Activated CD4-positive, alpha-beta T cell treated with anti-CD3 and anti-CD28 coated beads for 36 hours (primary cell): ENCODE measurements around the gene DCP1A. TPM values are rescaled to one million over a fixed set of nuclear protein-coding genes. Genes with fewer than 3 reads are reported as not detected.
A peak's percentile ranks its signal among the peaks of the same experiment; 100 is the strongest.
"Not testable (repeated sequence)": the region's sequence is repeated elsewhere in the genome, so short reads cannot be mapped to it uniquely, and the experiment has no call there.

Experiments used
- ATAC-seq: fragments of 200-7000 bp; cut with Tn5 transposase; one replicate; pipeline ENCODE4 v1.10.0; 2021; ENCODE audit warnings: mild to moderate bottlenecking, moderate library complexity
- CTCF ChIA-PET: fragments of 350-600 bp; sonication (Branson Sonifier 250); formaldehyde crosslinking; loops from one replicate; lab custom pipeline; 2021; ENCODE audit warnings: antibody characterized with exemption; lab: Charles Lee
- POLR2A ChIA-PET: fragments of 350-600 bp; sonication (Branson Sonifier 250); formaldehyde crosslinking; loops from one replicate; lab custom pipeline; 2021; ENCODE audit warnings: antibody characterized with exemption, inconsistent platforms; lab: Charles Lee
- DNase-seq: peaks from one replicate; pipeline ENCODE4 v3.0.0-alpha.2; 2020
- H3K27ac Mint-ChIP-seq: one replicate; pipeline ENCODE4 v1.8.0; 2021; ENCODE audit warnings: mixed read lengths
- H3K27me3 Mint-ChIP-seq: one replicate; pipeline ENCODE4 v1.8.0; 2021; ENCODE audit warnings: mixed read lengths
- H3K36me3 Mint-ChIP-seq: one replicate; pipeline ENCODE4 v1.8.0; 2021; ENCODE audit warnings: low read depth, mixed read lengths
- H3K4me1 Mint-ChIP-seq: one replicate; pipeline ENCODE4 v1.8.0; 2021; ENCODE audit warnings: mixed read lengths
- H3K4me3 Mint-ChIP-seq: one replicate; pipeline ENCODE4 v1.8.0; 2021; ENCODE audit warnings: mild to moderate bottlenecking, moderate library complexity, mixed read lengths
- H3K9me3 Mint-ChIP-seq: one replicate; pipeline ENCODE4 v1.8.0; 2021; ENCODE audit warnings: low read depth, mixed read lengths
- intact Hi-C, 2 experiments: fragments of 100-400 bp; cut with DNase I in 1 of 2; cut with micrococcal nuclease in 1 of 2; formaldehyde crosslinking; loops; one replicate each; pipeline versions ENCODE4 v1.14.2 to v1.15.1; 2022 to 2024; cut with DNase I, micrococcal nuclease
- total RNA-seq, 2 experiments: library from RNA; stranded (reverse); gene quantifications; one replicate each; pipeline ENCODE4 v1.2.3, GENCODE V29; 2021

DCP1A gene
- total RNA-seq, 2 experiments from 2014 or later: 33.4 to 41.9 TPM

- H3K9me3 Mint-ChIP-seq: no peaks in the 10 kb centered on the region
- intact Hi-C loops: loop anchor here (1.0 to 5.0 kb wide), 3 partner anchors 125 to 637 kb away; partner anchors contain the start of genes RFT1 (in 1 of the 2) and SELENOK (in 1 of the 2)
- DNase-seq: peak; percentile 61
- ATAC-seq: peak; percentile 66
- peak overlapping the region; percentile 53 for H3K27ac Mint-ChIP-seq
- H3K36me3 Mint-ChIP-seq: peaks cover 21% of the 10 kb centered on the region
- H3K27me3 Mint-ChIP-seq: no peaks in the 10 kb centered on the region
- ChIA-PET CTCF (interaction anchor here (2.0 kb wide), 1 partner anchor 59 kb away, joined by 6 read pairs; no protein-coding TSS in a partner anchor), POLR2A (no interaction called here)
- H3K4me1 Mint-ChIP-seq: peaks cover 37% of the 10 kb centered on the region
- peak overlapping the region; percentile 87 for H3K4me3 Mint-ChIP-seq
Observed at GRCh38 chr3:53255423-53255774, 91.9 kb downstream of the DCP1A start.

DNA sequence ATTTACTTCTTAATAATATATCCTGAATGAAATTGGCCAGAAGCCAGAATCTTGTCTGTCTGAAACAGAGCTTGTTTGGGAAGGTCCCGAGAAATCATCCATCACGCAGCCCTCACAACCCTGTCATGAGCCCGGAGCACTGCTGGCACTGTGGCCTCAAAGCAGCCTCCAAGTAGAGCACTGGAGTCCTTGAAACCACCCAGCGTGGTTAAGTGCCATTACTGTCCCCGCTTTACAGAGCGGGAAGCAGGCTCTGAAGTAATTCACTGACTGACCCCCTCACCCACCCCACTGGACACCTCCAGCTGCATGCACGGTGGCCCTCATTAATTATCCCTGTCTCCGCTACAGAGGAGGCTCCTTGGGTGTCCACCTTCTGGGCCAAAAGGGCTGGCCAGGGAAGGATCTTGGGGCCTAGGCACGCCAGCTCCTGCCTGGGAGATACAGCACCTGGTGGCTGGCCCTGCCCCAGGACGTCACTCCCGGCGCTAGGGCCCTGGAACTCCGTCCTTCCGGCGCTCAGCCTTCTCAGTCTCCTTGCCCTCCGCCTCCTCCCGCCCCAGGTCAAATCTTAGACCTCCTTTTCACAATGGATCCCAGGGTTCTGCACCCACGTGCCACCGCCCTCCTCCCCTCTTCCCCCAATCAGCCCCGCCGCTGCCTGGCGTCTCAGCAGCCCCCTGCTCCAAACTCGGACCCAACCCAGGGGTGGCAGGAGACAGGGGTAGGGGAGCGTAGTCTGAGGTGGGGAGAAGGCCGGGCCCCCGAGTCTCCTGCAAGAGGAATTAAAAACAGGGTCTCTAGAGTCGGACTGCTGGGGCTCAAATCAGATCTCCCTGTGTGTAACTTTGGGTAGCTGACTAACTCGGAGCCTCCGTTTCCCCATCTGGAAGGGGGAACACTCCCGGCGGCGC is 92.6 kb downstream of the DCP1A start:
- Mint-ChIP-seq H3K27me3 (no peaks in the 10 kb centered on the region), H3K4me3 (peak overlapping the region; percentile 87), H3K36me3 (peaks cover 21% of the 10 kb centered on the region), H3K27ac (peak overlapping the region; percentile 53), H3K4me1 (peaks cover 43% of the 10 kb centered on the region), H3K9me3 (no peaks in the 10 kb centered on the region)
- ATAC-seq (peak; percentile 58), DNase-seq (peak; percentile 80)
- ChIA-PET CTCF (interaction anchor here (0.9 to 2.0 kb wide), 3 partner anchors 59 to 151 kb away, joined by 3 to 6 read pairs (median 3); no protein-coding TSS in a partner anchor), POLR2A (interaction anchor here (0.6 kb wide), 1 partner anchor 599 kb away, joined by 3 read pairs; no protein-coding TSS in a partner anchor)
- intact Hi-C loops: loop anchor here (1.0 to 5.0 kb wide), 3 partner anchors 124 to 638 kb away; partner anchors contain the start of genes RFT1 (in 1 of the 2) and SELENOK (in 1 of the 2)

GRCh38 chr3:53253707-53254508 is 93.4 kb downstream of the DCP1A start:
- intact Hi-C loops: no loop called here
- H3K4me3 Mint-ChIP-seq: peak overlapping the region; percentile 87
- H3K27me3 Mint-ChIP-seq: no peaks in the 10 kb centered on the region
- peak; percentile 23 for DNase-seq
- H3K9me3 Mint-ChIP-seq: no peaks in the 10 kb centered on the region
- POLR2A ChIA-PET: interaction anchor here (0.6 kb wide), 1 partner anchor 600 kb away, joined by 3 read pairs; no protein-coding TSS in a partner anchor
- CTCF ChIA-PET: interaction anchor here (0.9 to 2.0 kb wide), 3 partner anchors 58 to 151 kb away, joined by 3 to 6 read pairs (median 3); no protein-coding TSS in a partner anchor
- H3K27ac Mint-ChIP-seq: peak overlapping the region; percentile 42
- H3K36me3 Mint-ChIP-seq: peaks cover 21% of the 10 kb centered on the region
- H3K4me1 Mint-ChIP-seq: peaks cover 44% of the 10 kb centered on the region
- no peak for ATAC-seq

- DNase-seq, H3K27me3 Mint-ChIP-seq, ATAC-seq, POLR2A ChIA-PET, CTCF ChIA-PET, intact Hi-C loops, H3K9me3 Mint-ChIP-seq: not testable (repeated sequence)
- H3K36me3 Mint-ChIP-seq: peaks cover 25% of the 10 kb centered on the region
- peaks cover 49% of the 10 kb centered on the region for H3K4me1 Mint-ChIP-seq
- peak overlapping the region; percentile 61 for H3K4me3 Mint-ChIP-seq
- peak overlapping the region; percentile 42 for H3K27ac Mint-ChIP-seq
Observed at GRCh38 chr3:53252947-53253322, 94.4 kb downstream of the DCP1A start.

- DNase-seq (peak; percentile 14), ATAC-seq (no peak)
- Mint-ChIP-seq H3K27me3 (no peaks in the 10 kb centered on the region), H3K9me3 (no peaks in the 10 kb centered on the region), H3K4me1 (peaks cover 53% of the 10 kb centered on the region), H3K4me3 (peak overlapping the region; percentile 61), H3K36me3 (peaks cover 28% of the 10 kb centered on the region), H3K27ac (peak overlapping the region; percentile 37)
- intact Hi-C loops: no loop called here
- ChIA-PET POLR2A (interaction anchor here (0.6 kb wide), 1 partner anchor 541 kb away, joined by 4 read pairs; no protein-coding TSS in a partner anchor), CTCF (interaction anchor here (0.8 to 1.4 kb wide), 2 partner anchors 57 to 98 kb away, joined by 3 to 4 read pairs; no protein-coding TSS in a partner anchor)
Observed at GRCh38 chr3:53252096-53252946, 95.0 kb downstream of the DCP1A start.

- no peak overlapping the region for H3K4me3 Mint-ChIP-seq
- POLR2A ChIA-PET: interaction anchor here (0.8 kb wide), 1 partner anchor 192 kb away, joined by 4 read pairs; no protein-coding TSS in a partner anchor
- intact Hi-C loops: no loop called here
Observed at GRCh38 chr3:53250881-53251605, 96.3 kb downstream of the DCP1A start.

DNA sequence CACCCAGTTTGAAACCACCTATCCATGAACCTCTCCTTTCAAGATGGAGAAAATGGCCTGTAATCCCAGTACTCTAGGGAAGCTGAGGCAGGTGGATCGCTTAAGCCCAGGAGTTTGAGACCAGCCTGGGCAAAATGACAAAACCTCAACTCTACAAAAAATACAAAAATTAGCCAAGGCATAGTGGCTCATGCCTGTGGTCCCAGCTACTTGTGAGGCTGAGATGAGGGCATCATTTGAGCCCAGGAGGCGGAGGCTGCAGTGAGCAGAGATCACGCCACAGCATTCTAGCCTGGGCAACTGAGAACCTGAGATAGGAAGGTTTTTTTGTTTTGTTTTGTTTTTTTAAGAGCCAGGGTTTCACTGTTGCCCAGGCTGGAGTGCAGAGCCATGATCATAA is 96.9 kb downstream of the DCP1A start:
- DNase-seq (no peak), ATAC-seq (no peak)
- no peaks in the 10 kb centered on the region for H3K9me3 Mint-ChIP-seq
- H3K4me1 Mint-ChIP-seq: peaks cover 57% of the 10 kb centered on the region
- POLR2A ChIA-PET: no interaction called here
- H3K36me3 Mint-ChIP-seq: peaks cover 36% of the 10 kb centered on the region
- H3K27ac Mint-ChIP-seq: no peak overlapping the region
- intact Hi-C loops: no loop called here
- H3K27me3 Mint-ChIP-seq: no peaks in the 10 kb centered on the region
- CTCF ChIA-PET: no interaction called here
- H3K4me3 Mint-ChIP-seq: no peak overlapping the region

More at GRCh38 chr3:53250881-53251605, 96.3 kb downstream of the DCP1A start:
- H3K9me3 Mint-ChIP-seq: no peaks in the 10 kb centered on the region
- CTCF ChIA-PET: interaction anchor here (0.5 to 1.4 kb wide), 2 partner anchors 55 to 114 kb away, joined by 3 read pairs; no protein-coding TSS in a partner anchor
- DNase-seq (no peak), ATAC-seq (no peak)
- peaks cover 33% of the 10 kb centered on the region for H3K36me3 Mint-ChIP-seq
- H3K27ac Mint-ChIP-seq: peak overlapping the region; percentile 37
- no peaks in the 10 kb centered on the region for H3K27me3 Mint-ChIP-seq
- H3K4me1 Mint-ChIP-seq: peaks cover 57% of the 10 kb centered on the region

DNA sequence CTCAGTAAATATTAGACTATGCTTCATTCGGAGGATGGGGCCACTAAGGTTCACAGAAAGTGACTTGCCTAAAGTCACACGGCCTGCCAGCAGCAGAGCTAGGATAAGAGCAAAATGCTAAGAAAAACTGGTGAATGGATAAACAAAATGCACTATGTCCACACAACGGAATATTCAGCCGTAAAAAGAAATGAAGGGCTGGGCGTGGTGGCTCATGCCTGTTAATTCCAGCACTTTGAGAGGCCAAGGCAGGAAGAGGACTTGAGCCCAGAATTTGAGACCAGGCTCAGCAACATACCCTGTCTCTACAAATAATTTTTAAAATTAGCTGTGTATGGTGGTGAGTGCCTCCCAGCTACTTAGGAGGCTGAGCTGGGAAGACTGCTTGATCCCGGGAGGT is 99.2 kb downstream of the DCP1A start:
- ChIA-PET POLR2A (no interaction called here), CTCF (interaction anchor here (0.6 to 1.3 kb wide), 3 partner anchors 23 to 114 kb away, joined by 3 to 7 read pairs (median 4); no protein-coding TSS in a partner anchor)
- DNase-seq (no peak), ATAC-seq (no peak)
- no peak overlapping the region for H3K27ac Mint-ChIP-seq
- H3K27me3 Mint-ChIP-seq: no peaks in the 10 kb centered on the region
- no peak overlapping the region for H3K4me3 Mint-ChIP-seq
- H3K36me3 Mint-ChIP-seq: peaks cover 24% of the 10 kb centered on the region
- intact Hi-C loops: no loop called here
- no peaks in the 10 kb centered on the region for H3K9me3 Mint-ChIP-seq
- peaks cover 48% of the 10 kb centered on the region for H3K4me1 Mint-ChIP-seq

DNA sequence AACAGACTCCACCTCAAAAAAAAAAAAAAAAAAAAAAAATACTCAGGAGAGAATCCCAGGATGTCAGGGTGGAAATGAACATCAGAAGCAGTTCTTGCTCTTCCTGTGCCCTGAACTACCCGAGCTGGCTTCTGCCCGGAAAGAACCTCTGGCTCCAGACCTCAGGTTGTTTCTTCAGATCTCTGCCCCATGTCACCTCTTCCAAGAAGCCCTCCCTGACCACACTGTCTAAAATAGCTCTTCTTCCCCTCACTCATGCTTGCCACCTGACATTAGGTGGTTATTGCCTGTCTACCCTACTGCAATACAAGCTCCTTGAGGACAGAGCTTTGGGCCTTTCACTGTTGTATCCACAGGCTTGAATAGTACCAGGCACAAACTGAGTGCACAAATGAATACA is 99.7 kb downstream of the DCP1A start:
- no peak overlapping the region for H3K4me3 Mint-ChIP-seq
- CTCF ChIA-PET: interaction anchor here (0.6 to 1.1 kb wide), 2 partner anchors 10 to 23 kb away, joined by 3 read pairs; no protein-coding TSS in a partner anchor
- ATAC-seq (no peak), DNase-seq (no peak)
- POLR2A ChIA-PET: interaction anchor here (0.7 kb wide), 1 partner anchor 270 kb away, joined by 4 read pairs; no protein-coding TSS in a partner anchor
- intact Hi-C loops: no loop called here
- no peaks in the 10 kb centered on the region for H3K9me3 Mint-ChIP-seq
- H3K27me3 Mint-ChIP-seq: no peaks in the 10 kb centered on the region
- peaks cover 21% of the 10 kb centered on the region for H3K36me3 Mint-ChIP-seq
- peaks cover 43% of the 10 kb centered on the region for H3K4me1 Mint-ChIP-seq
- peak overlapping the region; percentile 63 for H3K27ac Mint-ChIP-seq
